Suprapubic skin (tissue), 4 donors: Measurements from ENCODE around the gene NCAPD3.

Experiments used
- EP300 ChIP-seq: sonication (generic); formaldehyde crosslinking; IDR thresholded peaks from one replicate; pipeline ENCODE4 v1.6.1; 2017; ENCODE audit warnings: antibody characterized with exemption
- POLR2AphosphoS5 ChIP-seq, 3 donors: sonication (generic); formaldehyde crosslinking; IDR thresholded peaks; one replicate each; pipeline ENCODE4 v1.6.1; 2017; ENCODE audit warnings: antibody characterized with exemption in 3 of 3
- TF ChIP-seq, protein P1 (sequence below), 2 donors: fragments of 200-600 bp in 1 of 2; fragments of 450-650 bp in 1 of 2; sonication (generic) in 1 of 2; IDR thresholded peaks; one replicate each; pipeline ENCODE4 v1.5.1; 2016 to 2019; ENCODE audit warnings: antibody characterized with exemption in 2 of 2, mild to moderate bottlenecking in 1 of 2, moderate library complexity in 1 of 2

GRCh38 chr11:134131628-134132244 lies 92.0 kb downstream of the NCAPD3 start:
- TF ChIP-seq POLR2AphosphoS5 (IDR thresholded peaks at IDR 0.05) (no peak), EP300 (no peak)
- TF ChIP-seq, protein P1, sequence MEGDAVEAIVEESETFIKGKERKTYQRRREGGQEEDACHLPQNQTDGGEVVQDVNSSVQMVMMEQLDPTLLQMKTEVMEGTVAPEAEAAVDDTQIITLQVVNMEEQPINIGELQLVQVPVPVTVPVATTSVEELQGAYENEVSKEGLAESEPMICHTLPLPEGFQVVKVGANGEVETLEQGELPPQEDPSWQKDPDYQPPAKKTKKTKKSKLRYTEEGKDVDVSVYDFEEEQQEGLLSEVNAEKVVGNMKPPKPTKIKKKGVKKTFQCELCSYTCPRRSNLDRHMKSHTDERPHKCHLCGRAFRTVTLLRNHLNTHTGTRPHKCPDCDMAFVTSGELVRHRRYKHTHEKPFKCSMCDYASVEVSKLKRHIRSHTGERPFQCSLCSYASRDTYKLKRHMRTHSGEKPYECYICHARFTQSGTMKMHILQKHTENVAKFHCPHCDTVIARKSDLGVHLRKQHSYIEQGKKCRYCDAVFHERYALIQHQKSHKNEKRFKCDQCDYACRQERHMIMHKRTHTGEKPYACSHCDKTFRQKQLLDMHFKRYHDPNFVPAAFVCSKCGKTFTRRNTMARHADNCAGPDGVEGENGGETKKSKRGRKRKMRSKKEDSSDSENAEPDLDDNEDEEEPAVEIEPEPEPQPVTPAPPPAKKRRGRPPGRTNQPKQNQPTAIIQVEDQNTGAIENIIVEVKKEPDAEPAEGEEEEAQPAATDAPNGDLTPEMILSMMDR (IDR thresholded peaks at IDR 0.05): no peak
